HG03175 (cell line): ENCODE measurements around the gene FOSB.

Experiments used
- ATAC-seq: cut with Tn5 transposase; IDR thresholded peaks from one replicate; pipeline ENCODE4 v1.9.1; 2021; ENCODE audit warnings: mild to moderate bottlenecking, moderate library complexity; ENCODE audit not compliant: unreplicated experiment

FOSB gene

DNA sequence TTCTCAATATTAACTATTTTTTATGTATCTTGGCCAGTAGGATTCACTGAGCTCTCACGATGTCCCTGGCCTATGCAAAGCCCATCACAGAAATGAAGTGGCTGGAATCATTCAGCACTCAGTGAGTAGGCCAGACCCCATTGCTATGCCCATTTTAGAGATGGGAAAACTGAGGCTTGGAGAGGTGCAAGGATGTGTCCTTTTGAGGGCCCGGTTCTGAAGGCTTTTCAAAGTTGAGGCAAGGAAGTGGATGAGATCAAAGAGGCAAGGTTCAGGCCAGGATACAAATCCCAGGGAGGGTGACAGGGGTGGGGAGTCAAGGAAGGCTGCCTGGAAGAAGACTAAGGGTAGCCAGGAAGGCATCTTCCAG, 25.4 kb upstream of the FOSB start:
- ATAC-seq, result no peak

- no peak for ATAC-seq
Measured at GRCh38 chr19:45442778-45443461, 24.9 kb upstream of the FOSB start.

DNA sequence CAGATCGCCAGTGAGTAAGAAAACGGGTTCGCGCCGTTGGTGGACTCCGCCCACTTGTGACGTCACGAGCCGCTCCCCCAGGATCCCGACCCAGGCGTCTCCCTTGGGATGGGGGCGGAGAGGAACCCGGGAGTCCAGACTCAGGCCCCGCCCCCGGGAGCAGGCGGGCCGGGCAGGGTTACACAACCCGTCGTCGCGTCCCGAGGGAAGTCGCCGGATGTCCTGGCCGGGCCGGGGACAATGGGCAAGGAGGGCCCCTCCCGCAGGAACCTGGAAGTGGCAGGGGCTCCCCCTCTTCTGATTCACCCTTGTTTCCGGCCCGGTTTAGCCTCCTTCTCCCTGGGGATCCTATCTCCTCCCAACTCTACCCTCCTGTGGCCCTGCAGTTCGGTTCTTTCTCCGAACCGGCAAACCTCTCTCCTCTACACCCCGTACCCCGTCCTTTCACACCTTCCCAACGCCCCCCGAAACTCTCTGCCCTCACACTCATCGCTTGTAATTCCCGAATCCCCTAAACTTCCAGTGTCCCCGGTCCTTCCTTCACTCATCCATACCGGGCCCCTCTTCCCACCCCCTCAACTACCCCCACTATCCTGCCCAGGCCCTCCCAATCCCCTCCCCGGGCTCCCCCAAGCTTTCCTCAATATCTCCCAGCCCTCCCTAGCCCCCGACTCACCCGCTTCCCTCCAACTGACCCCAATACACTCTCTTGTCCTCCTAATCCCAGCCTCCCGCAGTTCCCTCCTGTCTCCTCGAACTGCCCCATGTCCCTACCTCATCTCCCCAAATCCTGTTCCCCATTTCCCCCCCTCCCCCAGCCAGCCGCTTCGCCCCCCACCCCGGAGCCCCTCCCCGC, 24.1 kb upstream of the FOSB start:
- peak; percentile 32 for ATAC-seq

DNA sequence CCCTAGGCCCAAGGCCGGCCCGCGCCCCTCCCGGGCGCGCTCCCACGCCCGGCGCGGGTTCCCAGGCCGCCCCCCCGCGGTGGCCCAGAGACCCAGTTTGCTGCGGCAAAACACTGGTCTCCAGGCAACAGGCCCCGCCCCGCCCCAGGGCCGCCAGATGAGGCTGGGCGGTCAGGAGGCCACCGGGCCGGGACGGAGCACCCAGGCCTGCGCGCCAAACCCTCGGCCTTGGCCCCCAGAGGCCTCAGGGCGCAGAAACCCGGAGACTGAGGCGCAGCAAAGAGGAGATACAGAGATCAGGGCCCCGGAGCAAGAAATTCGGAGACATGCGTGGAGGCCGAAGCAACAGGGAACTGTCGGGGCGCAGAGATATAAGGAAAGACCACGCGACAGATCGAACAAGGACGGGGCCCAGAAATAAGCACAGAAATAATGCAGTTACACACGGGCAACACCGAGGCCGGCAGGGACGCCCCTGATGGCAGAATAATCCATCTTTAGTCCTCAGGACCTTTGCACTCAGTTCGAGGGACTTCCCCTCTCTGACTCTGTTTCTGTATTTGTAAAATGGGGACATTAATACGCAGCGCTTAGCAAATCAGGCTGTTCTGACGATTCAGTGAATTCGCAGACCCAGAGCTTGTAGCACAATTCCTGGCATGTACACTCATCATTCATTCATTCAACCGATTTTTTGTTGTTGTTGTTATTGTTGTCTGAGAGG, 23.3 kb upstream of the FOSB start:
- ATAC-seq, result peak; percentile 52

- no peak for ATAC-seq
Measured at GRCh38 chr19:45445139-45445538, 22.7 kb upstream of the FOSB start.

DNA sequence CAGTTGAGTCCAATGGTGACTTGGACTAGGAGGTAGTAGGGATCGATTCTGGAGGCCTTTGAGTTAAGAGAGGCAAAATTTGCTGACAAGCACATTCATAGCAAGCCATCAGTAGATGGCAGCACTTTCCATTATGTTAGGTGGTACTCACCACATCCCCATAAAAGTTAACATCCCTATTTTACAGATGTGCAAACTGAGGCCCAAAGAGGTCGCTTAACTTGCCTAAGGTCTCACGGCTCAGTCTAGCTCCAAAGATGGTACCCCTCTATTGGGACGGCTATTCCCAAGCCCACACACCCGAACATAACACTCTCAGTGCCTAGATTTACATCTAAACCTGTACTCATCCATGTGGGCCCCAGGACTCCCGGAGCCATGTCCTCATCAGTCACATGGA, 21.5 kb upstream of the FOSB start:
- ATAC-seq, result no peak

DNA sequence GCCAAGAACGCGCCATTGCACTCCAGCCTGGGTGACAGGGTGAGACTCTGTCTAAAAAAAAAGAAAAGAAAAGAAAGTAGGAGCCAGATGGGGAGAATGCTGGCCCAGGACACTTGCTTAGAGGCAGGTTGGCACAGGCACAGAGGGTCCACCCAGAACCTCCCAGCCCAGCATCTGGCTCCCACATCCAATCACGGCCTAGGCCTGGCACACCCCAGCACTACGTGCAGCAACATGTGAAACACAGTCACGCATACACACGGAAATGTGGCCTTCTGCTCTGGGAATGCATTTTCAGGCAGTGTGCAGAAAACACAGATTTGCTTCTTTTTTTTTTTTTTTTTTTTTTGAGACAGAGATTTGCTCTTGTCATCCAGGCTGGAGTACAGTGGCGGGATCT, 20.9 kb upstream of the FOSB start:
- no peak for ATAC-seq

- no peak for ATAC-seq
Measured at GRCh38 chr19:45448425-45448756, 19.4 kb upstream of the FOSB start.

DNA sequence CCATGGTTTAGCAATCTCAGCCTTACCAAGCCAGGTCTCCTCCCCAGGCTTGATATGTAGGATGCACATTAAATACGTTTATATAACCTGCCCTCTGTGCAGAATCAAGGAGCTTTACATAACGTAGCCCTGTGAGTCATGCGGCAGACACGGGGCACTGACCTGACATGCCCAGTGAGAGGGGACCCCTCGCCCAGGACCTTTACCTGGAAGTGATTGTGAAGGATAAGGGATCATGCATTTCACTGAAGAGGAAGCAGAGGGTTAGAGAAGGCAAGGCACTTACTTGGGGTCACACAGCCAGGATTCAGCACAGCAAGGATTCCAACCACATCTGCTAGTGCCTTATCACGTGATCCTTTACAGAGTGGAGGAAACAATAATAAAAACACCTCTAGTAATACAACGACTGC, 18.9 kb upstream of the FOSB start:
- ATAC-seq, result no peak

GRCh38 chr19:45450012-45450333, 17.8 kb upstream of the FOSB start:
- no peak for ATAC-seq

- no peak for ATAC-seq
Measured at GRCh38 chr19:45451131-45451849, 16.5 kb upstream of the FOSB start.

- no peak for ATAC-seq
Measured at GRCh38 chr19:45451850-45452387, 15.9 kb upstream of the FOSB start.

GRCh38 chr19:45455707-45456499, 11.9 kb upstream of the FOSB start:
- ATAC-seq, result no peak

- no peak for ATAC-seq
Measured at GRCh38 chr19:45456500-45456815, 11.3 kb upstream of the FOSB start.

DNA sequence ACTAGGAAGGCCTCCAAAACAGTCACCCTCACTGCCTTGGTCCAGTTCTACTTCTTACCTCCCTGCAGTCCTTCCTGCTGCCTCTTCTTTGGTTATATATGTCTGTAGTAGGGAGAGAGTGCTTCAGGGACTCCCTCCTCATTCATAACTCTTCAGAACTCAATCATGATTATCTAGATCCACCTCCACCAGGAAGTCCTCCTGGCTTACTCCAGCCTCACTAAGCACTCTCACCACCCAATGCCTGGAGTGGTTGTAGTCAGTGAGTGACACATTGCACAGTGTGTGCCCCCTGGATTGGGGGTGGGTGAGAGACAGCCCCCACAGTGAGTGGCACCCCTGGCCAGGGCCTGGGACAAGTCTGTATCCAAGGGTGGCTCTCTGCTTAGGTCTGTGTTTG, 10.0 kb upstream of the FOSB start:
- ATAC-seq, result no peak

DNA sequence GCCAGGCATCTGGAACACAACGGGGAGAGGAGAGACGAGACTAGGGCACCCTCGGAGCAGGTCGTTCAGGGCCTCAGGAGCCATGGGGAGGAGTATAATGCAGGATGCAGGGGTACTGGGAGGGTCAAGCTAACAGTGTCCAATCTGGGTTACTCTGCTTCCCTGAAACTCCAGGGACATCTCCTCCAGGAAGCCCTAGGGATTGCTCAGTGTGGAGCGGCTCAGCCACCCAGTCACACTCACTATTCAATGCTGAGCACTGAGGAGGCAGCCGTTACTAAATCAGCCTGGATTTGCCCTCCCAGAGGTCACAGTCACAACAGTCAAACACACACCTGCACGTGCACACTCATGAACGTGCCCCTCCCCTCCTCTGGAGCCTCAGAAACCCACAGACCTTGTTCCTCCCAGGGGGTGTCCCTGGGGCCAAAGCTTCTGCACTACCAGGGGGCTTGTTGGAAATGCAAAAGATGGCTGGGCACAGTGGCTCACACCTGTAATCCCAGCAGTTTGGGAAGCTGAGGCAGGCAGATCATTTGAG, 6.9 kb upstream of the FOSB start:
- no peak for ATAC-seq

DNA sequence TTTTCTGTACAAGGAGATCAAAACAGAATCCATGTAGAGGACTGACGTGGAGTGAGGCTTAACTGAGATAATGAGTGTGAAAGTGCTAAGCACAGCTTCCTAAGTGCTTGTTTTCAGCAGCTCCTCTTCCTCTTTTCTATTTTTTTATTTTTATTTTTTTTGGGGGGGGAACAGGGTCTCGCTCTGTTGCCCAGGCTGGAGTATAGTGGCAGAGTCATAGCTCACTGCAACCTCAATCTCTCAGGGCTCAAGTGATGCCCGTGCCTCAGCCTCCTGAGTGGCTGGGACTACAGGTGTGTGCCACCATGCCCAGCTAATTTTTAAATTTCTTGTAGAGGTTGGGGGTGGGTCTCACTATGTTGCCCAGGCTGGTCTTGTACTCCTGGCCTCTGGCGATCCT, 5.6 kb upstream of the FOSB start:
- ATAC-seq, result no peak

- no peak for ATAC-seq
Measured at GRCh38 chr19:45463241-45463640, 4.6 kb upstream of the FOSB start.

DNA sequence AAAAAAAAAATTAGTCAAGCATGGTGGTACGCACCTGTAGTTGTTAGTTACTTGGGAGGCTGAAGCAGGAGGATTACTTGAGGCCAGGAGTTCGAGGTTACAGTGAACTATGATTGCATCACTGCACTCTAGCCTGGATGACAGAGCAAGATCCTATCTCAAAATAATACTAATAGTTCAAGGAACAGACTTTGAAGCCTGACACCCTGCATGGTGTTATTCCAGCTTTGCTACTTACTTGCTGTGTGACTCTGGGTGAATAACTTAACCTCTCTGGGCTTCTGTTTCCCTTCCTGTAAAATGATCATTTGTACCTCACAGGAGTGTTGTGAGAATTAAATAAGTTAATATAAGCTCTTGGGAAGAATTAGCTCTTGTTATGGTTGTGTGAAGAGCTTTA, 3.5 kb upstream of the FOSB start:
- no peak for ATAC-seq

DNA sequence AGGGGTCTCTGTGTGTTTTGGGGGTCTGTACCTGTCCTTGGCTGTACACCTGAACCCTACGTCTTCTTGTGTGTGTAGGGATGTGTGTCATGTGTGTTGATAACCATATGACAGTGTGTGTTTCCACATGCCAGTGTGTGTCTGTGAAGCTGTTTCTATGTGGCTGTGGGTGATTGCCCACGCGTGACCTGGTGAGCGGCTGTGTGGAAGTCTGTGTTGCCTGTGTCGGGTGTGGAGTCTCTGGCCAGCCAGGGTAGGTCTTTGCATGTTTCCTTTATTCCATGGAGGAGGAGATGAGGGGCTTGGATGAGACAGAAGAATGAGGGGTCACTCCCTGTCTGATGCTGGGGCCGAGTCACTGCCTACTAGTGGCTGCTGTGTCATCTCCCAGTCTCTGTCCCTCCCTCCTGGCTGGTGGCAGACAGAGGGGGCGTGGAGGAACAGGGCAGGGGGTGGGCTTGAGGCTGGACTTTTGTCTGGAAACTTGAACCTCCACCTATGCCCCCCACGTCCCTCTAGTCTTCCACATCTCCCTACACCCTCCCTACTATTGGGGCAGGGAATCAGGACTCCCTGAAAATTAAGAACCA, 2.8 kb upstream of the FOSB start:
- ATAC-seq, result no peak
